Measurements from ENCODE around the gene RALGDS.
A peak's percentile ranks its signal among the peaks of the same experiment; 100 is the strongest.

Gene RALGDS

GRCh38 chr9:133148199-133149129, 27.4 kb upstream of the RALGDS start:
- 0 out of 2 replicates have a peak, but pooled peaks have one; percentile 45 for TF ChIP-seq MAX (IDR thresholded peaks at IDR 0.05; ENCODE audit: low read depth, low read length)
- TF ChIP-seq CTCF (IDR thresholded peaks at IDR 0.05; ENCODE audit: low read depth, low read length), result no peak
- TF ChIP-seq MYC (IDR thresholded peaks at IDR 0.05; ENCODE audit: low read depth, low read length), result peak; percentile 9; the same call in 1 of the 2 replicates
- no peak for TF ChIP-seq POLR2A (IDR thresholded peaks at IDR 0.05; ENCODE audit: extremely low read depth, insufficient read length)
- DNase-seq (ENCODE audit: low read depth), result peak; percentile 71

GRCh38 chr9:133147412-133148198, 26.6 kb upstream of the RALGDS start:
- H3K4me3 ChIP-seq (ENCODE audit: low read depth, low read length), result peak overlapping the region; percentile 83
- TF ChIP-seq MYC (IDR thresholded peaks at IDR 0.05; ENCODE audit: low read depth, low read length), result no peak
- TF ChIP-seq MAX (IDR thresholded peaks at IDR 0.05; ENCODE audit: low read depth, low read length), result 0 out of 2 replicates have a peak, but pooled peaks have one; percentile 11
- TF ChIP-seq CTCF (IDR thresholded peaks at IDR 0.05; ENCODE audit: low read depth, low read length), result peak; percentile 96
- DNase-seq (ENCODE audit: low read depth), result peak; percentile 68

More at GRCh38 chr9:133148199-133149129, 27.4 kb upstream of the RALGDS start:
- peak overlapping the region; percentile 83 for H3K4me3 ChIP-seq (ENCODE audit: low read depth, low read length)

- DNase-seq (ENCODE audit: low read depth), result no peak
- H3K4me3 ChIP-seq (ENCODE audit: low read depth, low read length), result no peak overlapping the region
- TF ChIP-seq POLR2A (IDR thresholded peaks at IDR 0.05; ENCODE audit: extremely low read depth, insufficient read length) (no peak), MAX (IDR thresholded peaks at IDR 0.05; ENCODE audit: low read depth, low read length) (no peak), MYC (IDR thresholded peaks at IDR 0.05; ENCODE audit: low read depth, low read length) (no peak), CTCF (IDR thresholded peaks at IDR 0.05; ENCODE audit: low read depth, low read length) (no peak)
Observed at GRCh38 chr9:133146746-133147411, 25.8 kb upstream of the RALGDS start.

- TF ChIP-seq MAX (IDR thresholded peaks at IDR 0.05; ENCODE audit: low read depth, low read length), result no peak
- TF ChIP-seq MYC (IDR thresholded peaks at IDR 0.05; ENCODE audit: low read depth, low read length), result no peak
- TF ChIP-seq CTCF (IDR thresholded peaks at IDR 0.05; ENCODE audit: low read depth, low read length), result no peak
- TF ChIP-seq POLR2A (IDR thresholded peaks at IDR 0.05; ENCODE audit: extremely low read depth, insufficient read length), result no peak
- no peak for DNase-seq (ENCODE audit: low read depth)
- no peak overlapping the region for H3K4me3 ChIP-seq (ENCODE audit: low read depth, low read length)
Observed at GRCh38 chr9:133144904-133145851, 24.1 kb upstream of the RALGDS start.

All from NB4 (cell line).